ENCODE data around the gene ZBED4.

DNA sequence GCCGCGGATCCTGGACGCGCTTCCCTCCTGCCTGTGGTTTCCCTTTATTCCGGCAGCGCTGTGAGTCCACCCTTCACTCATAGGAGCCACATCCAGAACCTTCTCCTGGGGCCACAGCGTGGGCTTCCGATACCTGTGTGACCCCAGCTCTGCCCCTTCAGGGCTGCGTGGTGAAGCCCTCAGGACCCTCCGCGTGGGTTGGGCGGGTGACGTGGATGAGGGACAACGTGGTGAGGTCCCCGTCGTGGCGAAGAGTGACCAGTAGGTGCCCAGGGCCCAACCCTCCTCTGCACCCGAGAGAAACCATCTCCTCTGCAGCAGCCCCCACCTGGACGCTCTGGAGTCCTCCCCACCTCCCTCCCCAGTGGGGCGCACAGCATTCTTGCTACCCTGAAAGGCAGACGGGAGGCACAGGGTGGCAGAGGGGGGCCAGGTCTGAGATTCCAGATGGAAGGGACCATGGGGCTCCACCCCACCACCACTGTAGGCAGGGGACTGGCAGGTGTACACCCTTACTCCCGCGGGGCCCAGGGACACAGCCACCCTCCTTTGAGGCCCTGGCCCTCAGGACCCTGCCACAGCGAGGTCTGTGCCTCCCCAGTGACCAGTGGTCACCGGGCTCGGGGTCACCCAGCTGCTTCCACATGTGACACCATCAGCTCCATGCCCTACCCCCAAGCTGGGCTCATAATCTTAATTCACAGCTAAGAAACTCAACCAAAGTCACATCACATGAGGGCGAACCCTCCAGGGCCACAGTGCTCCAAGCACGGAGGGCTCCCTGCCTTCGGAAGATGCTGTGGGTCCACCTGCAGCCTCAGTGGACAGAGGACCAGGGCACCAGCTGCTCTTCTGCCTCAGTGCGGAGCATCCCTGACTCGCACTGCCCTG is 3.4 kb upstream of the ZBED4 start:
- TF ChIP-seq CTCF (IDR thresholded peaks at IDR 0.05 in 8 of 11, conservative IDR thresholded peaks at IDR 0.05 in 3 of 11) (no peak), POLR2AphosphoS5 (IDR thresholded peaks at IDR 0.05) (no peak), POLR2A (IDR thresholded peaks at IDR 0.05) (no peak)

All from spleen (tissue), 7 donors.